Transverse colon (tissue), 3 donors: ENCODE measurements around the gene HIBCH.

Experiments used
- POLR2A ChIP-seq: fragments of 450-650 bp; IDR thresholded peaks from one replicate; pipeline ENCODE4 v1.6.1; 2016; ENCODE audit warnings: antibody characterized with exemption, mild to moderate bottlenecking, moderate library complexity
- TF ChIP-seq, protein P1 (sequence below), 5 experiments: fragments of 200-600 bp in 3 of 5; fragments of 450-650 bp in 2 of 5; sonication (generic) in 3 of 5; IDR thresholded peaks; 1 replicate in 2 of 5; 2 replicates in 3 of 5; pipeline ENCODE4 v1.5.1; 2016 to 2017; ENCODE audit warnings: antibody characterized with exemption in 5 of 5, inconsistent platforms in 3 of 5, mild to moderate bottlenecking in 2 of 5, moderate library complexity in 1 of 5

DNA sequence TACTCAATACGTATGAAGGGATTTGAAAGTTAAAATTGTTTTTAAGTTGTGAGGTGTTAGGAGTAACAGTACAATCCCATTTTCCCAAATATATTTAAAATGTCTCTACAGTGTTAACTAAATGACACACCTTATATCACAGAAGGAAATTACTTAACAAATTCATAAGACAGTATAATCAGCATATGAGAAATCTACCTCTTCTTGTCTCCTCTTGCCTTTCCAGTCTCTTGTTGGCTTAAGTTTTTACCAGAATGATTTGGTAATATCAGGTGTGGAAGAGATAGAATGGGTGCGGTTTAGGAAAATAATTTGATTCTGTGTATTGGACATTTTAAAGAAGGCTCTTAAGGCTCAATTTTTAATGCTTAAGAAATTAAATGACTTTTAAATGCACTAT, 14.3 kb upstream of the HIBCH start:
- TF ChIP-seq, protein P1, sequence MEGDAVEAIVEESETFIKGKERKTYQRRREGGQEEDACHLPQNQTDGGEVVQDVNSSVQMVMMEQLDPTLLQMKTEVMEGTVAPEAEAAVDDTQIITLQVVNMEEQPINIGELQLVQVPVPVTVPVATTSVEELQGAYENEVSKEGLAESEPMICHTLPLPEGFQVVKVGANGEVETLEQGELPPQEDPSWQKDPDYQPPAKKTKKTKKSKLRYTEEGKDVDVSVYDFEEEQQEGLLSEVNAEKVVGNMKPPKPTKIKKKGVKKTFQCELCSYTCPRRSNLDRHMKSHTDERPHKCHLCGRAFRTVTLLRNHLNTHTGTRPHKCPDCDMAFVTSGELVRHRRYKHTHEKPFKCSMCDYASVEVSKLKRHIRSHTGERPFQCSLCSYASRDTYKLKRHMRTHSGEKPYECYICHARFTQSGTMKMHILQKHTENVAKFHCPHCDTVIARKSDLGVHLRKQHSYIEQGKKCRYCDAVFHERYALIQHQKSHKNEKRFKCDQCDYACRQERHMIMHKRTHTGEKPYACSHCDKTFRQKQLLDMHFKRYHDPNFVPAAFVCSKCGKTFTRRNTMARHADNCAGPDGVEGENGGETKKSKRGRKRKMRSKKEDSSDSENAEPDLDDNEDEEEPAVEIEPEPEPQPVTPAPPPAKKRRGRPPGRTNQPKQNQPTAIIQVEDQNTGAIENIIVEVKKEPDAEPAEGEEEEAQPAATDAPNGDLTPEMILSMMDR (IDR thresholded peaks at IDR 0.05): no peak
- no peak for TF ChIP-seq POLR2A
